Measurements from ENCODE around the gene RPRD2. TPM values are rescaled to one million over a fixed set of nuclear protein-coding genes. Genes with fewer than 3 reads are reported as not detected.

Gene RPRD2
- total and polyA plus RNA-seq, 2 experiments from 2014 or later, result 16.8 to 20.4 TPM

DNA sequence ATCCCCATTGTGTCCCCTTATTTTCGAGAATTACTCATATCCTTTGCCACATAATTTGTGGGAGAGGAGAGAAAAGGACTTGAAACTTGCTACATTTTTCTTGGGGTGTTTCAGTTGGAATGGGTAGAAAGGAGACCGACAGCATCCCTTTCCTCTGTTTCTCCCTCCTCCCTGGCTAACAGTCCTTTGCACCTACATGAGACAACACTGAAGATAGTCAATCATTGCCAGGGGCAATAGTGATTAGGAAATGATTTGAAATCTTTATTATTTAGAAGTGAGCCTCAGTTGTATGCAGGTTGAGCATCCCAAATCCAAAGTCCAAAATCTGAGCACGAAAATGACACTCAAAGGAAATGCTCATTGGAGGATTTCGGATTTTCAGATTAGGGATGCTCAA lies 115.4 kb downstream of the RPRD2 start (continued):
- TF ChIP-seq ZNF462 (CRISPR knock-in tag; IDR thresholded peaks at IDR 0.05) (no peak), ZNF331 (CRISPR knock-in tag; IDR thresholded peaks at IDR 0.05; ENCODE audit: low read depth) (no peak), EZH2 (IDR thresholded peaks at IDR 0.05; ENCODE audit: low read depth, unreplicated experiment) (no peak), POLR2AphosphoS5 (IDR thresholded peaks at IDR 0.05; ENCODE audit: low read depth) (no peak), NANOG (IDR thresholded peaks at IDR 0.05; ENCODE audit: borderline replicate concordance) (no peak), CREB1 (CRISPR knock-in tag; IDR thresholded peaks at IDR 0.05; ENCODE audit: low read depth) (no peak)
- TF ChIP-seq, protein P1, sequence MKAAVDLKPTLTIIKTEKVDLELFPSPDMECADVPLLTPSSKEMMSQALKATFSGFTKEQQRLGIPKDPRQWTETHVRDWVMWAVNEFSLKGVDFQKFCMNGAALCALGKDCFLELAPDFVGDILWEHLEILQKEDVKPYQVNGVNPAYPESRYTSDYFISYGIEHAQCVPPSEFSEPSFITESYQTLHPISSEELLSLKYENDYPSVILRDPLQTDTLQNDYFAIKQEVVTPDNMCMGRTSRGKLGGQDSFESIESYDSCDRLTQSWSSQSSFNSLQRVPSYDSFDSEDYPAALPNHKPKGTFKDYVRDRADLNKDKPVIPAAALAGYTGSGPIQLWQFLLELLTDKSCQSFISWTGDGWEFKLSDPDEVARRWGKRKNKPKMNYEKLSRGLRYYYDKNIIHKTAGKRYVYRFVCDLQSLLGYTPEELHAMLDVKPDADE (IDR thresholded peaks at IDR 0.05), result no peak
- TF ChIP-seq, protein P2, sequence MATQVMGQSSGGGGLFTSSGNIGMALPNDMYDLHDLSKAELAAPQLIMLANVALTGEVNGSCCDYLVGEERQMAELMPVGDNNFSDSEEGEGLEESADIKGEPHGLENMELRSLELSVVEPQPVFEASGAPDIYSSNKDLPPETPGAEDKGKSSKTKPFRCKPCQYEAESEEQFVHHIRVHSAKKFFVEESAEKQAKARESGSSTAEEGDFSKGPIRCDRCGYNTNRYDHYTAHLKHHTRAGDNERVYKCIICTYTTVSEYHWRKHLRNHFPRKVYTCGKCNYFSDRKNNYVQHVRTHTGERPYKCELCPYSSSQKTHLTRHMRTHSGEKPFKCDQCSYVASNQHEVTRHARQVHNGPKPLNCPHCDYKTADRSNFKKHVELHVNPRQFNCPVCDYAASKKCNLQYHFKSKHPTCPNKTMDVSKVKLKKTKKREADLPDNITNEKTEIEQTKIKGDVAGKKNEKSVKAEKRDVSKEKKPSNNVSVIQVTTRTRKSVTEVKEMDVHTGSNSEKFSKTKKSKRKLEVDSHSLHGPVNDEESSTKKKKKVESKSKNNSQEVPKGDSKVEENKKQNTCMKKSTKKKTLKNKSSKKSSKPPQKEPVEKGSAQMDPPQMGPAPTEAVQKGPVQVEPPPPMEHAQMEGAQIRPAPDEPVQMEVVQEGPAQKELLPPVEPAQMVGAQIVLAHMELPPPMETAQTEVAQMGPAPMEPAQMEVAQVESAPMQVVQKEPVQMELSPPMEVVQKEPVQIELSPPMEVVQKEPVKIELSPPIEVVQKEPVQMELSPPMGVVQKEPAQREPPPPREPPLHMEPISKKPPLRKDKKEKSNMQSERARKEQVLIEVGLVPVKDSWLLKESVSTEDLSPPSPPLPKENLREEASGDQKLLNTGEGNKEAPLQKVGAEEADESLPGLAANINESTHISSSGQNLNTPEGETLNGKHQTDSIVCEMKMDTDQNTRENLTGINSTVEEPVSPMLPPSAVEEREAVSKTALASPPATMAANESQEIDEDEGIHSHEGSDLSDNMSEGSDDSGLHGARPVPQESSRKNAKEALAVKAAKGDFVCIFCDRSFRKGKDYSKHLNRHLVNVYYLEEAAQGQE (IDR thresholded peaks at IDR 0.05; ENCODE audit: unreplicated experiment), result no peak
- TF ChIP-seq, protein P3, sequence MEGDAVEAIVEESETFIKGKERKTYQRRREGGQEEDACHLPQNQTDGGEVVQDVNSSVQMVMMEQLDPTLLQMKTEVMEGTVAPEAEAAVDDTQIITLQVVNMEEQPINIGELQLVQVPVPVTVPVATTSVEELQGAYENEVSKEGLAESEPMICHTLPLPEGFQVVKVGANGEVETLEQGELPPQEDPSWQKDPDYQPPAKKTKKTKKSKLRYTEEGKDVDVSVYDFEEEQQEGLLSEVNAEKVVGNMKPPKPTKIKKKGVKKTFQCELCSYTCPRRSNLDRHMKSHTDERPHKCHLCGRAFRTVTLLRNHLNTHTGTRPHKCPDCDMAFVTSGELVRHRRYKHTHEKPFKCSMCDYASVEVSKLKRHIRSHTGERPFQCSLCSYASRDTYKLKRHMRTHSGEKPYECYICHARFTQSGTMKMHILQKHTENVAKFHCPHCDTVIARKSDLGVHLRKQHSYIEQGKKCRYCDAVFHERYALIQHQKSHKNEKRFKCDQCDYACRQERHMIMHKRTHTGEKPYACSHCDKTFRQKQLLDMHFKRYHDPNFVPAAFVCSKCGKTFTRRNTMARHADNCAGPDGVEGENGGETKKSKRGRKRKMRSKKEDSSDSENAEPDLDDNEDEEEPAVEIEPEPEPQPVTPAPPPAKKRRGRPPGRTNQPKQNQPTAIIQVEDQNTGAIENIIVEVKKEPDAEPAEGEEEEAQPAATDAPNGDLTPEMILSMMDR (conservative IDR thresholded peaks at IDR 0.05; ENCODE audit: low read depth in 2 of 2), result no peak
